ENCODE results near the gene CBY2.

- TF ChIP-seq EZH2 (IDR thresholded peaks at IDR 0.05) = no peak
- no peak for TF ChIP-seq POLR2AphosphoS5 (IDR thresholded peaks at IDR 0.05; ENCODE audit: borderline replicate concordance, low read depth, low read length)
Measured at GRCh38 chr13:45747071-45747470, 45.0 kb downstream of the CBY2 start.

All from SK-N-MC (cell line).